NCI-H1105 treated with DMSO at 0.1 percent for 48 hours (cell line): ENCODE measurements around the gene SEMA5B.

ENCODE experiments used
- DNase-seq: peaks from one replicate; lab custom pipeline; 2025; lab: John Stamatoyannopoulos, UW

The SEMA5B gene

GRCh38 chr3:123054931-123055330, 27.4 kb upstream of the SEMA5B start:
- no peak for DNase-seq

GRCh38 chr3:123054109-123054778, 26.7 kb upstream of the SEMA5B start:
- DNase-seq, result no peak

DNA sequence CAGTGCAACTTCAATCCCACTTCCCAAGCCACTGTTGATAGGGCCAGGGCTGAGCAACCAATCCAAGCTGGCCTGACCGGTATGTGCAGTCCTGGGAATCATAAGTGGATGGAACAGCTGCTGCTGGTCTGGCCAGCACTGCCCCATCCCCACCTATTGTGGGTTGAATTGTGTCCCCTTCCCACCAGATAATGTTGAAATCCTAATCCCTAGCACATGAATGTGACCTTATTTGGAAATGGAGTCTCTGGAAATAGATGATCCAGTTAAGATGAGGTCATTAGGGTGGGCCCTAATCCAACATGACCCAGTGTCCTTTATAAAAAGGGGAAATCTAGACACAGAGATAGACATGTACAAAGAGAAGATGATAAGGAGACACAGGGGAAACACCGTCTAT, 25.5 kb upstream of the SEMA5B start:
- no peak for DNase-seq

GRCh38 chr3:123050666-123051065, 23.1 kb upstream of the SEMA5B start:
- no peak for DNase-seq

GRCh38 chr3:123048480-123049237, 21.1 kb upstream of the SEMA5B start:
- no peak for DNase-seq

DNA sequence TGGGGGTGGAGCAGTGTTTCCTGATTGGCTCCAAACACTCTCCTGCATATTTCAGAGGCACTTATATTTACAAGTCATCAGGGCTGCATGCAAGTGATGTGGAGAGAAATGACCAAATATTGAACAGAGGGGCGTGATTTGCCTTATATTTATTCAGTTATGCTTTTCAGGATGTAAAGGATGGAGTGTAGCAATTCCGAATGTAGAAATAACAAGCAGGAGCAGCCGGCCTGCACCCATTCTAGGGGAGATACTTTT, 19.4 kb upstream of the SEMA5B start:
- no peak for DNase-seq

- no peak for DNase-seq
Measured at GRCh38 chr3:123046262-123047061, 18.9 kb upstream of the SEMA5B start.

DNA sequence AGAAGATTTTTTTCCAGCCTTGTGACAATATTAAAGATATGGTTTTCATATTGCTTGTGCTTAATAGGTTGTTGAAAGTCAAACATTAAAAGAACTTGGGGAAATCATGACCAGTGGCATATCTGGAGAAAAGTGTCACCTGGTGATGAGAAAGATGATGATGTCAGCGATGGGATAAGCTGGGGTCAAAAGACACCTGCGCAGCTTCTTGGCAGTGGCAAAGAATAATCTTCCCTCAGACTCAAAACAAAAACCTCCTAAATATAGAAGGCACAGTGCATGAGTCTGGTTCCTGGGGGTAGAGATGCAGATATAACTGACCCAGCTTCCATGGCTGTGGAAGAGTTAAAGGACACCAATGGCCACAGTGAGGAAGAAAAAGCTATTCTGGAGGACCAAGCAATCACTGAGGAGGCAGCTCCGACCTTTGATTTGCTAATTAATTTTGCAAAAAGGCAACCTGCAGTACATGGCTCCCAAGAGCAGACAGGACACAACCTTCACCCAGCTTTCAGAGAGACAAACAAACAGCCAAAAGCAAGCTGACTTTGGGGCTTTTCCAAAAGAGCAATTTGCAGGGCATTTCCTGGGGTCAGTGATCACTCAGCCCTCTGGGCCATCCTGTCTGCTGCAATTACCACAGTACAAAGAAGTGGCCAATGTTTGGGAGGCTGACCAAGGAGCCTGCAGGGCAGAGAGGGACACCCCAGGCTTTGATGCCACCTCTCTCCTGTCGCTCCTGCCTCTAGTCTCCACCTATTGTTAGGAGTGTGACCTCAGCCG, 17.6 kb upstream of the SEMA5B start:
- DNase-seq, result no peak

DNA sequence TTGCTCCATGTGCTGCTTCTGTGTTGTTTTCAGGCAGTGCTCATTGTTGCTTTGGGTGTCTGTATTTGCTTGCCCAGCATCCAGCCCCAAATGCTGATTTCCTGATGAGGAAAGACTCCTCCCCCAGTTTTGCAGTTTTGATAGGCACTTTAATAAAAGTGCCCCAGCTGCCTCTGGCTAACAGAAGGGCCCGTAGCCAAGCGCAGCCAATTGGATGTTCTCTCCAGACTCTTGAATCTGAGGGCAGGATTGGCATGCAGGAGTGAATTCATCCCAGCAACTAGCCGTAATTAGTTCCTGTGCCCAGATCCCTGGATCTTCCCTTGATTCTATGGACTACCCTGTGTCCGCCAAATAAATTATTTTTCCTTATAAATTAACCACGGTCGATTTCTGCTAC, 14.8 kb upstream of the SEMA5B start:
- DNase-seq, result no peak

- peak; percentile 82 for DNase-seq
Measured at GRCh38 chr3:123039178-123039577, 11.6 kb upstream of the SEMA5B start.

- DNase-seq, result no peak
Measured at GRCh38 chr3:123038751-123039150, 11.2 kb upstream of the SEMA5B start.

- no peak for DNase-seq
Measured at GRCh38 chr3:123037015-123037375, 9.4 kb upstream of the SEMA5B start.

- no peak for DNase-seq
Measured at GRCh38 chr3:123036352-123037014, 8.9 kb upstream of the SEMA5B start.

DNA sequence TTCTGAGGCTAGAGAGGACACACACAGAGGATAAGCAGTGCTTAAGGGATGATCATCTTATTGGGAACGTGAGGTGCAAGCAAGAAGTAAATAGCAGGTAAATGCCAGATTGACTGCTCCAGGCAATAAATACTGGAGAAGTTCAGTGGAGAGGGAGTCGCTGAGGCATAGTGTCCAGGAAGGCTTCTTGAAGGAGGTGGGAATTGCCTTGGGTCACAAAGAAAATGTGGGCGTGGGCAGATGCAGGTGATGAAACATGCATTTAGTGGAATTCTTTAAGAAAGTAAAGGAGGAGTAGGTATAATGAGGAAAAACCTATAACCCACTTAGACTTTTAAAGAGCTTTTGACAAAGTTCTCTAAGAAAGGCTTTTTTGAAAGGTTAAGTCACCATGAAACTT, 7.4 kb upstream of the SEMA5B start:
- no peak for DNase-seq

GRCh38 chr3:123034120-123034519, 6.6 kb upstream of the SEMA5B start:
- no peak for DNase-seq

GRCh38 chr3:123032057-123032456, 4.5 kb upstream of the SEMA5B start:
- no peak for DNase-seq

DNA sequence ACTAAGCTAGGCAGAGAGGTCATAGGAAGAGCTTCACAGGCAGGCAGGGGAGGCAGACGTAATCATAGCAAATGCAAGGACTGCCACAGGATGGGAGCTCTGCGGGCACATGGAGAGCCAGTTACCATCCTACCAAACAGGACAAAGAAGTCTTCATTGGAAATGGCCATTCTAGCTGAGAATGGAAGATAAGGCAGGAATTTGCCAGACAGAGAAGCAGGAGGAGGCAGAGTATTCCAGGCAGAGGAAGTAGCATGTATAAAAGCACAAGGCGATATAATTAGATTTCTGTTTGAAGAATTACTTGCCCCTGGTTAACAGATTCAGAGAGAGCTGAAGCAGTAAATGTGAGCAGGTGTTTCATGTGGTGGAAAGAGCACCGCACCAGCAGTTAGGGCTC, 3.5 kb upstream of the SEMA5B start:
- DNase-seq, result no peak

DNA sequence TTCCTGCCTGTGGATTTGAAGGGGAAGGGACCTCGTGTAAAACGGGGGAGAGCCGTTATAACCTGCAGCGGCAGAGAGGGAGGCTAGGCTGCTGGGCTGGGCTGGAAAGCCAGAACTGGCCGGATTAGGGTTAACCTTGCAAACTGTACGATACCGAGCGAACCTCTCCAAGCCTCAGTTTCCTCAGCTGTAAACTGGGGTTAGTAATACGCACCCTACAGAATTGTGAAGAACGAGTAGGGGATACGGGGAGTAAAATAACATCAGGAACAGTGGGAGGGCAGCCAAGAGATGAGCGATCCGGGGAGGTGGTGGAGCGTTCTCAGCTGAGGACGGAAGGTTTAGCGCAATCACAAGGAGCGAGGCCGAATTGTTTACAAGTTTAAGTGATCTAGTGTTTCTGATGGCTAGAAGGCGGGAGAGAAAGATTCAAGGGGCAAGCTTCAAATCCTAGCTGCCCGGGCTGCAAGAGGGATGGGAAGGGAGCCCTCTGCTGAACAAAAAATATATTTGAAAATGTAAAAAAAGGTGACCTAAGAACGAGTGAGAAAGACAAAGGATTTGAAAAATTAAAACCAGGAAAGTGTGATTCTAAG, 768 bp upstream of the SEMA5B start:
- peak; percentile 90 for DNase-seq

GRCh38 chr3:123026565-123027291, 835 bp downstream of the SEMA5B start:
- peak; percentile 54 for DNase-seq

GRCh38 chr3:123025642-123026521, 1.7 kb downstream of the SEMA5B start:
- DNase-seq, result peak; percentile 14
